B cell (primary cell): ENCODE data around the gene MYT1. TPM values are rescaled to one million over a fixed set of nuclear protein-coding genes. Genes with fewer than 3 reads are reported as not detected.
"Not testable (repeated sequence)": the region's sequence is repeated elsewhere in the genome, so short reads cannot be mapped to it uniquely, and the experiment has no call there.

ENCODE experiments used
- ATAC-seq: fragments of 200-7000 bp; cut with Tn5 transposase; one replicate; pipeline ENCODE4 v1.10.0; 2021; ENCODE audit warnings: low read depth, mild to moderate bottlenecking, moderate number of reproducible peaks, moderate library complexity
- CTCF ChIA-PET: fragments of 350-600 bp; sonication (Branson Sonifier 250); formaldehyde crosslinking; loops from one replicate; lab custom pipeline; 2021; ENCODE audit warnings: antibody characterized with exemption, inconsistent platforms; lab: Charles Lee
- POLR2A ChIA-PET: fragments of 350-600 bp; sonication (Branson Sonifier 250); formaldehyde crosslinking; loops from one replicate; lab custom pipeline; 2021; ENCODE audit warnings: antibody characterized with exemption; lab: Charles Lee
- DNase-seq: peaks from one replicate; pipeline ENCODE4 v3.0.0; 2013
- H2AFZ ChIP-seq: 2 replicates; pipeline ENCODE4 v1.6.1; 2012; ENCODE audit warnings: mild to moderate bottlenecking, low read depth, low read length; ENCODE audit not compliant: insufficient read depth, poor library complexity, severe bottlenecking
- H3K27ac ChIP-seq, 2 donors: 1 replicate in 1 of 2; 2 replicates in 1 of 2; pipeline ENCODE4 v1.5.1; 2012 to 2013; ENCODE audit warnings: low read length in 2 of 2, mild to moderate bottlenecking in 2 of 2, moderate library complexity in 1 of 2
- H3K27me3 ChIP-seq, 4 experiments: fragments of 200-600 bp in 1 of 4; sonication (generic) in 1 of 4; replicated peaks in 1 of 4; 1 replicate in 2 of 4; 2 replicates in 2 of 4; pipeline versions ENCODE4 v1.6.1 to v1.7.0; 2013 to 2016; ENCODE audit warnings: low read length in 3 of 4, mild to moderate bottlenecking in 2 of 4, mixed read lengths in 1 of 4, moderate library complexity in 1 of 4; ENCODE audit not compliant: insufficient read depth in 4 of 4, control insufficient read depth in 3 of 4; ENCODE audit errors: control extremely low read depth in 1 of 4
- H3K36me3 ChIP-seq, 2 experiments: replicated peaks in 1 of 2; 1 replicate in 1 of 2; 2 replicates in 1 of 2; pipeline versions ENCODE4 v1.6.1 to v1.7.1; 2013; ENCODE audit warnings: low read length in 1 of 2; ENCODE audit not compliant: insufficient read depth in 2 of 2, control insufficient read depth in 1 of 2; ENCODE audit errors: control extremely low read depth in 1 of 2, extremely low read depth in 1 of 2
- H3K4me1 ChIP-seq, 2 donors: fragments of 200-600 bp in 1 of 2; sonication (generic) in 1 of 2; 1 replicate in 1 of 2; 2 replicates in 1 of 2; pipeline versions ENCODE4 v1.5.1 to v1.6.1; 2013 to 2017; ENCODE audit warnings: low read length in 2 of 2; ENCODE audit not compliant: control insufficient read depth in 2 of 2, insufficient read depth in 2 of 2
- H3K4me2 ChIP-seq: replicated peaks from 2 replicates; pipeline ENCODE3; 2012; ENCODE audit warnings: mild to moderate bottlenecking, low read depth, low read length; ENCODE audit not compliant: poor library complexity, severe bottlenecking
- H3K4me3 ChIP-seq, 5 experiments: fragments of 200-600 bp in 1 of 5; sonication (generic) in 1 of 5; 1 replicate in 3 of 5; 2 replicates in 2 of 5; pipeline versions ENCODE4 v1.5.1 to v1.7.0; 2011 to 2016; ENCODE audit warnings: low read length in 4 of 5, mild to moderate bottlenecking in 4 of 5, low read depth in 2 of 5, control low read depth in 1 of 5, moderate library complexity in 1 of 5; ENCODE audit not compliant: insufficient read depth in 1 of 5; ENCODE audit errors: control extremely low read depth in 1 of 5, extremely low read depth in 1 of 5
- H3K79me2 ChIP-seq: fragments of 200-600 bp; sonication (generic); one replicate; pipeline ENCODE4 v1.6.0; 2016; ENCODE audit warnings: low read length; ENCODE audit not compliant: control insufficient read depth, insufficient read depth
- H3K9ac ChIP-seq: fragments of 200-600 bp; sonication (generic); 2 replicates; pipeline ENCODE4 v1.6.1; 2017; ENCODE audit warnings: mild to moderate bottlenecking, low read length, moderate library complexity
- H3K9me3 ChIP-seq, 3 donors: one replicate each; pipeline versions ENCODE4 v1.6.1 to v1.7.1; 2013; ENCODE audit warnings: low read length in 2 of 3; ENCODE audit not compliant: control insufficient read depth in 2 of 3, insufficient read depth in 1 of 3; ENCODE audit errors: control extremely low read depth in 1 of 3
- H4K20me1 ChIP-seq: 2 replicates; pipeline ENCODE4 v1.6.0; 2012; ENCODE audit warnings: mild to moderate bottlenecking, low read length; ENCODE audit not compliant: insufficient read depth, control insufficient read depth, poor library complexity, severe bottlenecking
- H3K27ac Mint-ChIP-seq: one replicate; pipeline ENCODE4 v1.8.0; 2021; ENCODE audit warnings: mixed read lengths
- H3K27me3 Mint-ChIP-seq: one replicate; pipeline ENCODE4 v1.8.0; 2021; ENCODE audit warnings: mixed read lengths
- H3K4me1 Mint-ChIP-seq: one replicate; pipeline ENCODE4 v1.8.0; 2021; ENCODE audit warnings: mixed read lengths
- H3K4me3 Mint-ChIP-seq: one replicate; pipeline ENCODE4 v1.8.0; 2021; ENCODE audit warnings: mixed read lengths
- H3K9me3 Mint-ChIP-seq: one replicate; pipeline ENCODE4 v1.8.0; 2022; ENCODE audit warnings: mixed read lengths; ENCODE audit not compliant: insufficient read depth
- EZH2 ChIP-seq: IDR thresholded peaks from 2 replicates; pipeline ENCODE4 v1.6.1; 2012; ENCODE audit warnings: borderline replicate concordance, low read depth, mild to moderate bottlenecking, moderate library complexity, low read length; ENCODE audit not compliant: insufficient read depth, poor library complexity, severe bottlenecking
- WGBS: methylation state at CpG from one replicate; pipeline ENCODE4 v1.1.5; 2013; ENCODE audit warnings: missing lambda C conversion rate; ENCODE audit not compliant: insufficient coverage; 5-methylcytosine and 5-hydroxymethylcytosine counted together
- intact Hi-C: fragments of 100-400 bp; cut with micrococcal nuclease; formaldehyde crosslinking; loops from one replicate; pipeline ENCODE4 v1.10.0; 2022
- polyA plus RNA-seq: library from polyadenylated mRNA; depleted of rRNA; stranded (reverse); fragments of >200 nt; gene quantifications from 2 replicates; pipeline ENCODE4 v1.2.3, GENCODE V29; 2012
- total RNA-seq, 2 donors: library from RNA; stranded (reverse); fragments of 120-200 nt in 1 of 2; gene quantifications; 1 replicate in 1 of 2; 2 replicates in 1 of 2; pipeline versions ENCODE4 v1.2.3 to v1.2.4, GENCODE V29; 2013 to 2022
- TF ChIP-seq, protein P1 (sequence below): fragments of 200-600 bp; IDR thresholded peaks from one replicate; pipeline ENCODE4 v1.8.0; 2022; ENCODE audit warnings: antibody characterized with exemption, mild to moderate bottlenecking

Gene MYT1
- total and polyA plus RNA-seq, 2 donors (not counting 1 experiment from before 2014, with no cell fraction given) = 0.49 to 42.2 TPM

DNA sequence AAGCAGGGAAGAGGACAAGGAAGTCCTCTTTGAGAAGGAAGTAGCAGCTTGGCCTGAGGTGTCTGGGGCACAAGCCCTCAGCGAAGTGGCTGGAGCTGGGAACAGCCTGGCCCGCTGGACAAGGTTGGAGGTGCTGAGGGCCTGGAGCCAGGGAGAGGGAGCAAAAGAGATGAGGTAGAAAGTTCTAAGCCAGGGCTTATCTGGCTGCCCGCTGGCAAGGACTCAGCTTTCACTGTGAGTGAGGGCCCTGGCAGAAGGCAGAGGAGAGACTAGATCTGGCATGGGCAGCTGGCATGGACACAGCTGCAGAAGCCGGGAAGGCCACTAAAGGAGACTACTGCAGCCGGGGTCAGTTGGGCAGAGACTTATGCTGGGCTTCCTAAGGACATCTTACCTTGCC is 69.5 kb downstream of the MYT1 start:
- intact Hi-C loops = no loop called here

DNA sequence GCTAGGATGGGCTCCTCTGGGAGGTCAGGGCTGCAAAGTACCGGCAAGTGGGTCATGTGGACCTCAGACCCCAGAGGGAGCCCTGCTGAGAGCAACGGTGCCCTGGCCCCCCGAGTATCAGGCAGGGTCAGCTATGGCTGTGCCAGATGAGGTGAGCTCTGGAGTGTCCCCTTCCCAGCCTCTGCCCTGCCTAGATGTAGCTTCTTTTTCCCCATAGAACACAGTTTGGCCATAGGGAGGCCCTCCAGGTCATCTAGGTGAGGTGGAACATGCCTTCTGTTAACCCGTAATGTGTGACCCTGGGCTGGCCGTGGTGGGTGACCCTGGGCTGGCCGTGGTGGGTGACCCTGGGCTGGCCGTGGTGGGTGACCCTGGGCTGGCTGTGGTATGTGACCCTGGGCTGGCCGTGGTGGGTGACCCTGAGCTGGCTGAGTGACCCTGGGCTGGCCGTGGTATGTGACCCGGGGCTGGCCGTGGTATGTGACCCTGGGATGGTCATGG is 70.1 kb downstream of the MYT1 start:
- 87% methylated on average over 8 of the region's 11 CpGs for WGBS
- TF ChIP-seq EZH2 = no peak
- TF ChIP-seq, protein P1, sequence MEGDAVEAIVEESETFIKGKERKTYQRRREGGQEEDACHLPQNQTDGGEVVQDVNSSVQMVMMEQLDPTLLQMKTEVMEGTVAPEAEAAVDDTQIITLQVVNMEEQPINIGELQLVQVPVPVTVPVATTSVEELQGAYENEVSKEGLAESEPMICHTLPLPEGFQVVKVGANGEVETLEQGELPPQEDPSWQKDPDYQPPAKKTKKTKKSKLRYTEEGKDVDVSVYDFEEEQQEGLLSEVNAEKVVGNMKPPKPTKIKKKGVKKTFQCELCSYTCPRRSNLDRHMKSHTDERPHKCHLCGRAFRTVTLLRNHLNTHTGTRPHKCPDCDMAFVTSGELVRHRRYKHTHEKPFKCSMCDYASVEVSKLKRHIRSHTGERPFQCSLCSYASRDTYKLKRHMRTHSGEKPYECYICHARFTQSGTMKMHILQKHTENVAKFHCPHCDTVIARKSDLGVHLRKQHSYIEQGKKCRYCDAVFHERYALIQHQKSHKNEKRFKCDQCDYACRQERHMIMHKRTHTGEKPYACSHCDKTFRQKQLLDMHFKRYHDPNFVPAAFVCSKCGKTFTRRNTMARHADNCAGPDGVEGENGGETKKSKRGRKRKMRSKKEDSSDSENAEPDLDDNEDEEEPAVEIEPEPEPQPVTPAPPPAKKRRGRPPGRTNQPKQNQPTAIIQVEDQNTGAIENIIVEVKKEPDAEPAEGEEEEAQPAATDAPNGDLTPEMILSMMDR = no peak
- Mint-ChIP-seq H3K4me1 (peaks cover 6% of the 10 kb centered on the region), H3K9me3 (no peaks in the 10 kb centered on the region), H3K27me3 (no peaks in the 10 kb centered on the region), H3K27ac (no peak overlapping the region), H3K4me3 (no peak overlapping the region)
- intact Hi-C loops = no loop called here
- no peaks in the 10 kb centered on the region for H3K27me3 ChIP-seq
- POLR2A ChIA-PET = no interaction called here
- no peak overlapping the region for H3K4me3 ChIP-seq
- H3K4me1 ChIP-seq = peaks cover 0 to 3% of the 10 kb centered on the region in 2 donors
- ATAC-seq (no peak), DNase-seq (no peak)
- H3K36me3 ChIP-seq = no peaks in the 10 kb centered on the region
- no peaks in the 10 kb centered on the region for H3K79me2 ChIP-seq
- no peak overlapping the region for H3K4me2 ChIP-seq
- no peaks in the 10 kb centered on the region for H3K9me3 ChIP-seq
- H3K9ac ChIP-seq = no peak overlapping the region
- H2AFZ ChIP-seq = no peak overlapping the region
- CTCF ChIA-PET = no interaction called here
- H3K27ac ChIP-seq = no peak overlapping the region
- no peaks in the 10 kb centered on the region for H4K20me1 ChIP-seq

More for the DNA sequence above, 69.5 kb downstream of the MYT1 start:
- Mint-ChIP-seq H3K27ac (no peak overlapping the region), H3K4me3 (no peak overlapping the region), H3K4me1 (peaks cover 6% of the 10 kb centered on the region), H3K27me3 (no peaks in the 10 kb centered on the region), H3K9me3 (no peaks in the 10 kb centered on the region)
- H4K20me1 ChIP-seq = no peaks in the 10 kb centered on the region
- H3K27me3 ChIP-seq = no peaks in the 10 kb centered on the region
- H3K4me3 ChIP-seq = no peak overlapping the region
- H3K9me3 ChIP-seq = no peaks in the 10 kb centered on the region
- 90% methylated on average over 3 of the region's 5 CpGs for WGBS
- no peak overlapping the region for H3K4me2 ChIP-seq
- TF ChIP-seq EZH2 = no peak
- TF ChIP-seq, protein P1 = no peak
- H2AFZ ChIP-seq = no peak overlapping the region
- ATAC-seq (no peak), DNase-seq (no peak)
- no peaks in the 10 kb centered on the region for H3K4me1 ChIP-seq
- H3K36me3 ChIP-seq = no peaks in the 10 kb centered on the region
- ChIA-PET POLR2A (no interaction called here), CTCF (no interaction called here)
- no peak overlapping the region for H3K27ac ChIP-seq
- H3K9ac ChIP-seq = no peak overlapping the region
- no peaks in the 10 kb centered on the region for H3K79me2 ChIP-seq

DNA sequence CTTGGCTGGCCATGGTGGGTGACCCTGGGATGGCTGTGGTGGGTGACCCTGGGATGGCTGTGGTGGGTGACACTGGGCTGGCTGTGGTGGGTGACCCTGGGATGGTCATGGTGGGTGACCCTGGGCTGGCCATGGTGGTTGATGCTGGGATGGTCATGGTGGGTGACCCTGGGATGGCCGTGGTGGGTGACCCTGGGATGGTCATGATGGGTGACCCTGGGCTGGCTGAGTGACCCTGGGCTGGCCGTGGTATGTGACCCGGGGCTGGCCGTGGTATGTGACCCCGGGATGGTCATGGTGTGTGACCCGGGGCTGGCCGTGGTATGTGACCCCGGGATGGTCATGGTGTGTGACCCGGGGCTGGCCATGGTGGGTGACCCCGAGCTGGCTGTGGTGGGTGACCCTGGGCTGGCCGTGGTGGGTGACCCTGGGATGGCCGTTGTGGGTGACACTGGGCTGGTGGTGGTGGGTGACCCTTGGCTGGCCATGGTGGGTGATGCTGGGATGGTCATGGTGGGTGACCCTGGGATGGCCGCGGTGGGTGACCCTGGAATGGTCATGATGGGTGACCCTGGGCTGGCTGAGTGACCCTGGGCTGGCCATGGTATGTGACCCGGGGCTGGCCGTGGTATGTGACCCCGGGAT is 70.8 kb downstream of the MYT1 start:
- H3K4me2 ChIP-seq, H3K4me3 ChIP-seq, POLR2A ChIA-PET, H3K27ac ChIP-seq, H3K9me3 ChIP-seq, H3K79me2 ChIP-seq, H3K27me3 ChIP-seq, ATAC-seq, CTCF ChIA-PET, H3K4me3 Mint-ChIP-seq, H3K27me3 Mint-ChIP-seq, DNase-seq, H3K36me3 ChIP-seq, H3K27ac Mint-ChIP-seq, H2AFZ ChIP-seq, H3K9ac ChIP-seq, H3K4me1 Mint-ChIP-seq, H4K20me1 ChIP-seq, intact Hi-C loops, H3K4me1 ChIP-seq, H3K9me3 Mint-ChIP-seq: not testable (repeated sequence)
- 92% methylated on average over 14 of the region's 17 CpGs for WGBS
